ENCODE results near the gene SLC1A7. TPM values are rescaled to one million over a fixed set of nuclear protein-coding genes. Genes with fewer than 3 reads are reported as not detected.

SLC1A7 gene
- total and polyA plus RNA-seq, 2 of the 13 experiments (the other 11 are each of a cell fraction or from before 2014, with no cell fraction given), result 0.04 to 2.0 TPM

- 0 out of 2 replicates have a peak, but pooled peaks have one; percentile 24 for TF ChIP-seq GABPB1 (CRISPR knock-in tag; IDR thresholded peaks at IDR 0.05)
- TF ChIP-seq, protein P1, sequence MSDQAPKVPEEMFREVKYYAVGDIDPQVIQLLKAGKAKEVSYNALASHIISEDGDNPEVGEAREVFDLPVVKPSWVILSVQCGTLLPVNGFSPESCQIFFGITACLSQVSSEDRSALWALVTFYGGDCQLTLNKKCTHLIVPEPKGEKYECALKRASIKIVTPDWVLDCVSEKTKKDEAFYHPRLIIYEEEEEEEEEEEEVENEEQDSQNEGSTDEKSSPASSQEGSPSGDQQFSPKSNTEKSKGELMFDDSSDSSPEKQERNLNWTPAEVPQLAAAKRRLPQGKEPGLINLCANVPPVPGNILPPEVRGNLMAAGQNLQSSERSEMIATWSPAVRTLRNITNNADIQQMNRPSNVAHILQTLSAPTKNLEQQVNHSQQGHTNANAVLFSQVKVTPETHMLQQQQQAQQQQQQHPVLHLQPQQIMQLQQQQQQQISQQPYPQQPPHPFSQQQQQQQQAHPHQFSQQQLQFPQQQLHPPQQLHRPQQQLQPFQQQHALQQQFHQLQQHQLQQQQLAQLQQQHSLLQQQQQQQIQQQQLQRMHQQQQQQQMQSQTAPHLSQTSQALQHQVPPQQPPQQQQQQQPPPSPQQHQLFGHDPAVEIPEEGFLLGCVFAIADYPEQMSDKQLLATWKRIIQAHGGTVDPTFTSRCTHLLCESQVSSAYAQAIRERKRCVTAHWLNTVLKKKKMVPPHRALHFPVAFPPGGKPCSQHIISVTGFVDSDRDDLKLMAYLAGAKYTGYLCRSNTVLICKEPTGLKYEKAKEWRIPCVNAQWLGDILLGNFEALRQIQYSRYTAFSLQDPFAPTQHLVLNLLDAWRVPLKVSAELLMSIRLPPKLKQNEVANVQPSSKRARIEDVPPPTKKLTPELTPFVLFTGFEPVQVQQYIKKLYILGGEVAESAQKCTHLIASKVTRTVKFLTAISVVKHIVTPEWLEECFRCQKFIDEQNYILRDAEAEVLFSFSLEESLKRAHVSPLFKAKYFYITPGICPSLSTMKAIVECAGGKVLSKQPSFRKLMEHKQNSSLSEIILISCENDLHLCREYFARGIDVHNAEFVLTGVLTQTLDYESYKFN (CRISPR knock-in tag; conservative IDR thresholded peaks at IDR 0.05), result peak; percentile 83
- peak; percentile 63 for TF ChIP-seq MED1 (CRISPR knock-in tag; IDR thresholded peaks at IDR 0.05)
- peak; percentile 45; the same call in 1 of the 2 replicates for TF ChIP-seq HNF1B (CRISPR knock-in tag; IDR thresholded peaks at IDR 0.05)
- TF ChIP-seq SAP130 (CRISPR knock-in tag; IDR thresholded peaks at IDR 0.05; ENCODE audit: low read depth), result peak; percentile 39; the same call in 1 of the 2 replicates
- TF ChIP-seq ZNF101 (CRISPR knock-in tag; IDR thresholded peaks at IDR 0.05; ENCODE audit: borderline replicate concordance, low read depth), result no peak
- no peak for TF ChIP-seq ZFP36L1 (CRISPR knock-in tag; IDR thresholded peaks at IDR 0.05)
- peak; percentile 85 for TF ChIP-seq HNF4A (CRISPR knock-in tag; IDR thresholded peaks at IDR 0.05)
- peak; percentile 28; the same call in 1 of the 2 replicates for TF ChIP-seq FOXA3 (CRISPR knock-in tag; IDR thresholded peaks at IDR 0.05)
- no peak for TF ChIP-seq MIXL1 (CRISPR knock-in tag; IDR thresholded peaks at IDR 0.05)
- no peak for TF ChIP-seq SOX13 (IDR thresholded peaks at IDR 0.05)
- peak in 1 of 2 experiments; percentile 12; a peak in 1 of 4 replicates for TF ChIP-seq SOX13 (CRISPR knock-in tag; conservative IDR thresholded peaks at IDR 0.05 in 1 of 2, IDR thresholded peaks at IDR 0.05 in 1 of 2)
- no peak for TF ChIP-seq ELF1 (CRISPR knock-in tag; IDR thresholded peaks at IDR 0.05)
- TF ChIP-seq SMC3 (IDR thresholded peaks at IDR 0.05; ENCODE audit: low read length), result no peak
Measured at GRCh38 chr1:53075761-53076163, 66.7 kb downstream of the SLC1A7 start (continued).

All from HepG2 (cell line).